Measurements from ENCODE around the gene TENM4. TPM values are rescaled to one million over a fixed set of nuclear protein-coding genes. Genes with fewer than 3 reads are reported as not detected.
"Not testable (repeated sequence)": the region's sequence is repeated elsewhere in the genome, so short reads cannot be mapped to it uniquely, and the experiment has no call there.

Gene TENM4
- total and polyA plus RNA-seq, 5 experiments from 2014 or later = not detected

- POLR2A ChIA-PET = no interaction called here
- ATAC-seq = no peak
- H3K36me3 Mint-ChIP-seq = peaks cover 0 to 2% (median 0%) of the 10 kb centered on the region in 3 donors
- DNase-seq = no peak
- no peak overlapping the region for H3K4me3 Mint-ChIP-seq
- no peaks in the 10 kb centered on the region for H3K4me1 Mint-ChIP-seq
- peaks cover 0 to 24% (median 7%) of the 10 kb centered on the region in 5 donors for H3K27me3 Mint-ChIP-seq
- peak overlapping the region in 1 of 10 donors; percentile 36 for H3K27ac Mint-ChIP-seq
- H3K9me3 Mint-ChIP-seq = peaks cover 0 to 9% (median 4%) of the 10 kb centered on the region in 9 donors
These were observed 462.0 kb downstream of the TENM4 start for GRCh38 chr11:78978831-78979230.

DNA sequence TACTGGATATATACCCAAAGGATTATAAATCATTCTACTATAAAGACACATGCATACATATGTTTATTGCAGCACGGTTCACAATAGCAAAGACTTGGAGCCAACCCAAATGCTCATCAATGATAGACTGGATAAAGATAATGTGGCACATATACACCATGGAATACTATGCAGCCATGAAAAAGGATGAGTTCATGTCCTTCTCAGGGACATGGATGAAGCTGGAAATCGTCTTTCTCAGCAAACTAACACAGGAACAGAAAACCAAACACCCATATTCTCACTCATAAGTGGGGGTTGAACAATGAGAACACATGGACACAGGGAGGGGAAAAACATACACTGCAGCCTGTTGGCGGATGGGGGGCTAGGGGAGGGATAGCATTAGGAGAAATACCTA lies 463.0 kb downstream of the TENM4 start:
- not testable (repeated sequence) for H3K36me3 Mint-ChIP-seq

DNA sequence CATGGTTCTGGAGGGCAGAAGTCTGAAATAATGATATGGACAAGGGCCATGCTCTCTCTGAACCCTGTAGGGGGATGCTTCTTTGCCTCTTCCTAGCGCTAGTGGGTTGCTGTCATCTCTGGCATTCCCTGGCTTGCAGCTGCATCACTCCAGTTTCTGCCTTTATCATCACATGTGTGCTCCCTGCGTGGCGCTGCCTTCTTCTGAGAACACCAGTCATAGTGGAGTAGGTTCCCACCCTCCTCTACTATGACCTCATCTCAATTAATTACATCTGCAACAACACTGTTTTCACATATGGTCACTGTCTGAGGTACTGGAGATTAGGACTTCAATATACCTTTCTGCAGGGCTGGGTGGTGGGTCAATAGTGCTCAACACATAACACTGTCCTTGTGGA lies 463.8 kb downstream of the TENM4 start:
- Mint-ChIP-seq H3K36me3 (peaks cover 0 to 2% (median 0%) of the 10 kb centered on the region in 3 donors), H3K27me3 (peaks cover 0 to 31% (median 8%) of the 10 kb centered on the region in 5 donors), H3K9me3 (peaks cover 0 to 9% (median 4%) of the 10 kb centered on the region in 9 donors), H3K4me3 (no peak overlapping the region), H3K4me1 (no peaks in the 10 kb centered on the region), H3K27ac (no peak overlapping the region)
- DNase-seq = no peak
- ATAC-seq = no peak
- POLR2A ChIA-PET = no interaction called here

More for the DNA sequence above, 463.0 kb downstream of the TENM4 start:
- ATAC-seq, H3K9me3 Mint-ChIP-seq, DNase-seq, H3K4me3 Mint-ChIP-seq, H3K27ac Mint-ChIP-seq, H3K4me1 Mint-ChIP-seq, POLR2A ChIA-PET: not testable (repeated sequence)
- H3K27me3 Mint-ChIP-seq = peaks cover 0 to 24% (median 8%) of the 10 kb centered on the region in 5 donors

GRCh38 chr11:78975081-78975480 lies 465.7 kb downstream of the TENM4 start:
- Mint-ChIP-seq H3K27me3 (peaks cover 0 to 31% (median 8%) of the 10 kb centered on the region in 5 donors), H3K9me3 (peaks cover 0 to 9% (median 4%) of the 10 kb centered on the region in 9 donors), H3K4me1 (no peaks in the 10 kb centered on the region), H3K4me3 (no peak overlapping the region), H3K36me3 (peaks cover 0 to 2% (median 0%) of the 10 kb centered on the region in 3 donors), H3K27ac (no peak overlapping the region)
- POLR2A ChIA-PET = no interaction called here
- DNase-seq (no peak), ATAC-seq (no peak)

DNA sequence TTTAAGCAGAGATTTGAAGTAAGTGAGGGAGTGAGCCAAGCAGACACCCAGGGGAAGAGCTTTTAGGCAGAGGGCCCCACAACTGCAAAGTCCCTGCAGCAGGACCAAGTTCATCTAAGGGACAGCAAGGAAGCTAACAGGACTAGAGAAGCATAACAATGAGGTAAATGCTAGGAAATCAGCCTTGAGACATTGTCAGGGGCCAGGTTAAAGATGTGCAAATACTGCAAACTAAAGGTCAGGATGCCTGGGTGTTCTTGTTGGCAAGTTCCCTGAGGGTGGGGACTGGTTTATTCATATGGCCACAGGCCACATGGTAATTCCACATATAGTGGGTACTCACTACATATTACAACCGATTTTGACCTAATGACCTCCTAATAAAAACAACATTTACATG lies 467.0 kb downstream of the TENM4 start:
- POLR2A ChIA-PET = no interaction called here
- Mint-ChIP-seq H3K36me3 (peaks cover 0 to 2% (median 0%) of the 10 kb centered on the region in 3 donors), H3K27me3 (peaks cover 0 to 31% (median 8%) of the 10 kb centered on the region in 5 donors), H3K9me3 (peaks cover 0 to 9% (median 2%) of the 10 kb centered on the region in 9 donors), H3K4me3 (no peak overlapping the region), H3K27ac (no peak overlapping the region), H3K4me1 (no peaks in the 10 kb centered on the region)
- no peak for DNase-seq
- no peak for ATAC-seq

- Mint-ChIP-seq H3K27ac (no peak overlapping the region), H3K4me1 (no peaks in the 10 kb centered on the region)
These were observed 468.2 kb downstream of the TENM4 start for GRCh38 chr11:78972590-78972989.

DNA sequence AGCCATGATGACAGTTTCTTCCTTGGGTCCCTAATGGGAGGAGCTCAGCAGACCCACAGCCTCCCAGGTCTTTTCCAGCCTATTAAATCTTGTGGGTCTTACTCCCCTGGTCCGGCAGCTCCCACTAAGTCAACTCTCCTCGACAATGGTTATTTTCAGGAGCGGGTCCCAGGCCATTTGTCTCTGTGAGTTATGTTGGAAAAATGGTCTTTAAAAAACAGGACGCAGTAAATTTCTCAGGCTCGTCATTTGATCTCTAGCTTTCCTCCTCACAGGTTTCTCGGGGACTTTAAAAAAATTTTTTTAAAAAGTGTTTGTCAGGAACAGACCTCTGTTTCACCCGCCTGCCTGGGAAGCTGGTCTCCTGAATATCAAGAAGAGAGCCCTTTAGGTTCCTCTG lies 468.7 kb downstream of the TENM4 start:
- Mint-ChIP-seq H3K9me3 (peaks cover 0 to 2% (median 0%) of the 10 kb centered on the region in 9 donors), H3K4me1 (no peaks in the 10 kb centered on the region), H3K4me3 (no peak overlapping the region), H3K27me3 (peaks cover 6 to 37% (median 13%) of the 10 kb centered on the region in 5 donors), H3K36me3 (no peaks in the 10 kb centered on the region), H3K27ac (no peak overlapping the region)
- POLR2A ChIA-PET = no interaction called here
- DNase-seq = no peak
- ATAC-seq = no peak

More at GRCh38 chr11:78972590-78972989, 468.2 kb downstream of the TENM4 start:
- peaks cover 5 to 37% (median 11%) of the 10 kb centered on the region in 5 donors for H3K27me3 Mint-ChIP-seq
- H3K36me3 Mint-ChIP-seq = no peaks in the 10 kb centered on the region
- ATAC-seq (no peak), DNase-seq (no peak)
- H3K9me3 Mint-ChIP-seq = peaks cover 0 to 6% (median 0%) of the 10 kb centered on the region in 9 donors
- POLR2A ChIA-PET = no interaction called here
- no peak overlapping the region for H3K4me3 Mint-ChIP-seq

GRCh38 chr11:78967811-78968210 lies 473.0 kb downstream of the TENM4 start:
- POLR2A ChIA-PET = no interaction called here
- Mint-ChIP-seq H3K27ac (no peak overlapping the region), H3K36me3 (no peaks in the 10 kb centered on the region), H3K4me3 (no peak overlapping the region), H3K4me1 (no peaks in the 10 kb centered on the region), H3K9me3 (peaks cover 0 to 2% (median 0%) of the 10 kb centered on the region in 9 donors), H3K27me3 (peaks cover 12 to 53% (median 30%) of the 10 kb centered on the region in 5 donors)
- ATAC-seq = no peak
- DNase-seq = no peak

- Mint-ChIP-seq H3K9me3 (no peaks in the 10 kb centered on the region), H3K4me1 (peaks cover 0 to 9% (median 4%) of the 10 kb centered on the region in 4 donors), H3K27me3 (peaks cover 19 to 61% (median 41%) of the 10 kb centered on the region in 5 donors), H3K4me3 (no peak overlapping the region), H3K27ac (no peak overlapping the region), H3K36me3 (no peaks in the 10 kb centered on the region)
- DNase-seq (no peak), ATAC-seq (no peak)
- POLR2A ChIA-PET = no interaction called here
These were observed 475.4 kb downstream of the TENM4 start for GRCh38 chr11:78965432-78965831.

DNA sequence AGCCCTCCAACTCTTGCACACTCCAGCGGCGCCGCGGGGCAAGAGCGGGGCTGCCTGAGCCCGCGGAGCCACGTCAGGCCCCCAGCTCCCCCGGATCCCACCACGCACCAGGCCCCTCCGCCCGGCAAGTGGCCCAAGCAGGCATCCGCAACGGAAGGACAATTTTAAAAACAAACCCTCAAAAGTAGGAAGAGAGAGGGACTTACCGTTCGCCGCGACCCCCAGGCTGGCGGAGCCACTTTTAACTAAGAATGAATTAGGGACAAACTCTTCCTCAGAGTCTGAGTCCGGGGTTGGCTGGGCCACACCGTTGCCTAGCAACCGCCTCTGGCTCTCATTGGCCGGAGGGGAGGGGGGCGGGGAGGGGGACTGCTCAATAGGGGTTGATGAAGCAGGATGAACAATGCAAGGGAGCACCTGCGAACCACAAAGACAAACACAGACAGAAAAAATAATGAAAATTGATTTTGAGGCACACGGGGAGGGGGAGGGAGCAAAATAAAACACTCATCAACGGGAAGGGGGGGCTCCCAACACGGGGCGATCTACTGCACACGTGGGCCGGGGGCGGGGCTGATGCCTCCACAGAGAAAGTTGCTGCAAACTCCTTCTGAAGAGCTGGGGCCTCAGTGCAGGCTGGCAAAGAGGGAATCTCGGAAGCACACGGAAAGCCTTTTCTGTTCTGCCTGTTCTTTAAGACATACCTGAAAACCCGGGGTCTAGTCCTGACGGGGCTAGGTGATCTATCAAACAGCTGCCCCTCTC lies 478.7 kb downstream of the TENM4 start:
- Mint-ChIP-seq H3K9me3 (no peaks in the 10 kb centered on the region), H3K27ac (no peak overlapping the region), H3K4me3 (peak overlapping the region in 4 of 10 donors; percentile 4 to 41 (median 32)), H3K4me1 (peaks cover 0 to 9% (median 4%) of the 10 kb centered on the region in 4 donors), H3K36me3 (no peaks in the 10 kb centered on the region), H3K27me3 (peaks cover 18 to 62% (median 35%) of the 10 kb centered on the region in 5 donors)
- ATAC-seq = no peak
- no peak for DNase-seq
- POLR2A ChIA-PET = no interaction called here

DNA sequence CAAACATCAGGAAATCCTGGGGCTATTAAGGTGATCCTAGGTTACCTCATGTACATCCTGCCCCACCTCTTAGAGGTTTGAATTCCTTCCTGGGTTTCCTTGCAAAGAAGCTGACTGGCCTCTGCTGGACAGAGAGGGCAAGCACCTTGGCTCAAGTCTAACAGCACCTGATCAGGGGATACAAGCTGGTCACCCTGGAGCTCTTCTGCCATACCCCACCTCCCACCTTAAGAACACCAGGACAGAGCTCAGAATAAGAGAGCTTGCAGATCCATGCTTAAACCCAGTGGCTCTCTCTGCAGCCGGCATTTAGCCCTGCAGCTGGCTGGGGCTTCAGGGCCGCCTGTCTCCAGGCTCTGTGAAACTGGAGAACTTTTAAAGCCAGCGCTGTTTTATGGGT lies 479.6 kb downstream of the TENM4 start:
- Mint-ChIP-seq H3K27me3 (peaks cover 16 to 53% (median 33%) of the 10 kb centered on the region in 5 donors), H3K4me3 (peak overlapping the region in 1 of 10 donors; percentile 28), H3K27ac (no peak overlapping the region), H3K4me1 (peaks cover 0 to 9% (median 4%) of the 10 kb centered on the region in 4 donors), H3K9me3 (no peaks in the 10 kb centered on the region), H3K36me3 (no peaks in the 10 kb centered on the region)
- ATAC-seq (no peak), DNase-seq (no peak)
- POLR2A ChIA-PET = no interaction called here

DNA sequence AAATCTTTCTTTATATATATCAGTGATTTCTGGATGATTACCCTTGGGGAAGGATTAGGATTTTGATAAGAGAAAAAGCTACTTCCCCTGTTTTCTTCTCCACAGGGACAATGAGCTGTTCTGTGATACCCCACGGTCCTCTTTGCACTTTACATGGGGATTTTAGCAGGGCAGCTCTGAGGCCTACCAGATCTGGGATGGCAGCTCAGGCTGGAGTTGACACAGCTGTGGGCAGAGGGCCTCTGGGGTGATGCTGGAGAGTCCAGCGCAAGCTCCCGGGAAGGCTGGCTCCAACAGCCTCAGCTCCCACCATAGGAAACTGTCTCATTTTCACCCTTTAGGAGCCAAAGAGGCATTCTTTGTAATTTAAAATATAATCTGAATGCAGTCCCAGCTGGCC lies 482.4 kb downstream of the TENM4 start:
- no peak overlapping the region for H3K27ac Mint-ChIP-seq
- no peaks in the 10 kb centered on the region for H3K36me3 Mint-ChIP-seq
- peaks cover 13 to 40% (median 21%) of the 10 kb centered on the region in 5 donors for H3K27me3 Mint-ChIP-seq

DNA sequence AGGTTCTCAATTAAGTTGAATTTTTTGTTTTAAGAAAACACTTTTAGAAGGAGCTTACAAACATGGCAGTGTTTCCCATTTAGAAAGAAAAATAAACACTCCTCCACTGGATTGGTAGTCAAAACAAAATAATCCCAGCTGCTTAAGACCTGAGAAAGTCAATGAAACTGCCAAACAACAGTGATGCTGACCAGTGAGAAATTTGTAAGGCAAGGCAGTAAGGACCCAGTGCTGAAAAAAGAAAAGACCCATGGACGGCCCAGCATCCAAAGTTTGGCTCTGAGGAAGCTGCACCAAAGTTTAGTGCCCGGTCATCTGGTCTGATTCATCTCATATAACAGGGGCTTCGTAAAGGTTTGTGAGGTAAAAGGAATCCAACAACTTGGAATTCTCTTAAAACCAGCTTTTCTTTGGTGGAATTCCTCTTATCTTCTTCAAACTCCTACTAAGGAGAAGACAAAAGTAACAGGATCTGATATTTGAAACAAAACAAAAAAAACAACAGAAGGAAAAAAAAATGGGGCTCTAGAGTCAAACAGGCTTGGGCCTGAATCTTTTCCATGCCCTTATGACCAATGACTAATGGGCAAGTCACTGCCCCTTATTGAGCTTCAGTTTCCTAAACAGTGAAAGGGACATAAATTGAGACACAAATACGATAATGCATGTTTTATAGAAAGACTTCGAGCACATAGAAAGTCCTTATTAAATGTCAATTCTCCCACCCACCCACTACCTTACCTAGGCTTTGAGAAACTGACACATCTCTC lies 483.2 kb downstream of the TENM4 start:
- no peak for DNase-seq
- H3K4me3 Mint-ChIP-seq = no peak overlapping the region
- H3K27ac Mint-ChIP-seq = no peak overlapping the region
- peaks cover 10 to 42% (median 20%) of the 10 kb centered on the region in 5 donors for H3K27me3 Mint-ChIP-seq
- H3K36me3 Mint-ChIP-seq = no peaks in the 10 kb centered on the region
- no peak for ATAC-seq
- H3K9me3 Mint-ChIP-seq = no peaks in the 10 kb centered on the region
- peaks cover 0 to 8% (median 4%) of the 10 kb centered on the region in 4 donors for H3K4me1 Mint-ChIP-seq
- POLR2A ChIA-PET = no interaction called here

More for the DNA sequence above, 482.4 kb downstream of the TENM4 start:
- ATAC-seq = no peak
- no peak for DNase-seq
- Mint-ChIP-seq H3K4me1 (peaks cover 0 to 9% (median 4%) of the 10 kb centered on the region in 4 donors), H3K4me3 (no peak overlapping the region), H3K9me3 (no peaks in the 10 kb centered on the region)
- POLR2A ChIA-PET = no interaction called here

Data from naive thymus-derived CD8-positive, alpha-beta T cell (primary cell).